NT2/D1 (cell line): ENCODE measurements around the gene SUN1.

Experiments used
- SUZ12 ChIP-seq: IDR thresholded peaks from 2 replicates; pipeline ENCODE4 v1.6.1; 2011; ENCODE audit not compliant: insufficient read length, insufficient read depth; ENCODE audit errors: extremely low read depth
- YY1 ChIP-seq: IDR thresholded peaks from 2 replicates; pipeline ENCODE4 v1.6.1; 2011; ENCODE audit not compliant: insufficient read length, insufficient read depth
- ZNF274 ChIP-seq: IDR thresholded peaks from 2 replicates; pipeline ENCODE4 v1.6.1; 2011; ENCODE audit warnings: mild to moderate bottlenecking, low read depth, low read length

DNA sequence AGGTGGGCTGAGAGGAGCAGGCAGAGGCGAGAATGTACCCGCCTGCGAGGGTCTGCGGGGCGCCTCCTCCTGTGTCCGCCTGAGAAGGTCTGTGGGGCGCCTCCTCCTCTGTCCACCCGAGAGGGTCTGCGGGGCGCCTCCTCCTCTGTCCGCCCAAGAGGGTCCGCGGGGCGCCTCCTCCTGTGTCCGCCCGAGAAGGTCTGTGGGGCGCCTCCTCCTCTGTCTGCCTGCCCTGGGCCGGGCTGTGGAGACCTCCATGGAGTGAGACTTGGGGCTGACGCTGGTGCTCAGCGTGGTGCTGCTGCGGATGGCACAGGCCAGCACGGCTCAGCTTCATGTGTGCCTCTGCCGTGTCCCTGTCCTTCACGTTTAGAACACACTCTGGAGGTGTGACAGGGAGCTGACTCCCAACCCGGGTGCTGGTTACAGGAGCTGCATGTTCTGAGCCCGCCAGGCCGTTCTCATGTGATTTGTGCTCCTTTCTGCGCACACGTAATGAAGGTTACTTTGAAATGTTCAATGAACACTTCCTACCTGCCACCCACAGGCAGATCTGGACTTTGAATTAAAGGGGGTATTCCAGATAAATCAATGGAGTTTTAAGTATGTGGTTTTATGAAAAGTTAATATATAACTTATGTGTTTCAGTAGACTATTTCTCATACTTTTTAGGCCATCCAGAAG is 23.6 kb downstream of the SUN1 start:
- TF ChIP-seq YY1 (no peak), ZNF274 (no peak), SUZ12 (no peak)
